GM13977 (cell line): ENCODE data around the gene CD99.

ENCODE experiments used
- DNase-seq: peaks from one replicate; pipeline ENCODE4 v3.0.0; 2012; ENCODE audit warnings: low spot score
- CTCF ChIP-seq: IDR thresholded peaks from 2 replicates; pipeline ENCODE4 v1.5.1; 2012; ENCODE audit warnings: mild to moderate bottlenecking, control low read depth; ENCODE audit not compliant: insufficient read depth; ENCODE audit errors: extremely low read depth, missing control alignments
- in situ Hi-C: fragments of 300-500 bp; cut with MboI; formaldehyde crosslinking; loops from one replicate; pipeline ENCODE4 v1.12.0; 2022; ENCODE audit warnings: low sequenced_read_pairs, low pct_unique_long_range_greater_than_20kb, mixed read lengths, inconsistent platforms; ENCODE audit not compliant: unreplicated experiment

Gene CD99

GRCh38 chrX:2658585-2659292 is 32.4 kb upstream of the CD99 start:
- DNase-seq: no peak
- in situ Hi-C loops: no loop called here

GRCh38 chrX:2662586-2662985 is 28.5 kb upstream of the CD99 start:
- no peak for TF ChIP-seq CTCF
- no peak for DNase-seq
- in situ Hi-C loops: no loop called here

More at GRCh38 chrX:2658585-2659292, 32.4 kb upstream of the CD99 start:
- TF ChIP-seq CTCF: no peak

GRCh38 chrX:2664502-2664901 is 26.6 kb upstream of the CD99 start:
- no peak for DNase-seq
- TF ChIP-seq CTCF: no peak
- in situ Hi-C loops: no loop called here

- in situ Hi-C loops: no loop called here
- DNase-seq: no peak
- TF ChIP-seq CTCF: no peak
Measured at GRCh38 chrX:2665387-2666304, 25.4 kb upstream of the CD99 start.

GRCh38 chrX:2666491-2666890 is 24.6 kb upstream of the CD99 start:
- DNase-seq: no peak
- TF ChIP-seq CTCF: no peak
- in situ Hi-C loops: no loop called here

- DNase-seq: no peak
- in situ Hi-C loops: no loop called here
- no peak for TF ChIP-seq CTCF
Measured at GRCh38 chrX:2670978-2671377, 20.1 kb upstream of the CD99 start.
